Liver (tissue), 3 donors: ENCODE data around the gene CHRM2.

Experiments
- EGR1 ChIP-seq, 2 donors: IDR thresholded peaks; 2 replicates each; pipeline ENCODE4 v1.6.1; 2016 to 2018; ENCODE audit warnings: antibody characterized with exemption in 2 of 2, low read depth in 2 of 2
- GABPA ChIP-seq, 2 donors: IDR thresholded peaks in 1 of 2; conservative IDR thresholded peaks in 1 of 2; 2 replicates each; pipeline ENCODE4 v1.6.1; 2016; ENCODE audit warnings: antibody characterized with exemption in 2 of 2, mild to moderate bottlenecking in 1 of 2, moderate library complexity in 1 of 2
- TAF1 ChIP-seq: conservative IDR thresholded peaks from 2 replicates; pipeline ENCODE4 v1.6.1; 2016; ENCODE audit warnings: antibody characterized with exemption, mild to moderate bottlenecking
- YY1 ChIP-seq: IDR thresholded peaks from 2 replicates; pipeline ENCODE4 v1.6.1; 2016; ENCODE audit warnings: antibody characterized with exemption, mild to moderate bottlenecking
- TF ChIP-seq, protein P1 (sequence below): fragments of 150-350 bp; IDR thresholded peaks from 2 replicates; pipeline ENCODE4 v1.5.1; 2017; ENCODE audit warnings: improper control_type of control experiment, low read depth, low read length; ENCODE audit not compliant: missing input control
- TF ChIP-seq, protein P2 (sequence below): IDR thresholded peaks from 2 replicates; pipeline ENCODE4 v1.6.1; 2016; ENCODE audit warnings: antibody characterized with exemption, mild to moderate bottlenecking
- TF ChIP-seq, protein P3 (sequence below): IDR thresholded peaks from 2 replicates; pipeline ENCODE4 v1.6.1; 2016; ENCODE audit warnings: antibody characterized with exemption
- TF ChIP-seq, protein P4 (sequence below): IDR thresholded peaks from 2 replicates; pipeline ENCODE4 v1.6.1; 2016; ENCODE audit warnings: antibody characterized with exemption
- donor health status: healthy.
- donor health status: healthy.

- TF ChIP-seq, protein P1, sequence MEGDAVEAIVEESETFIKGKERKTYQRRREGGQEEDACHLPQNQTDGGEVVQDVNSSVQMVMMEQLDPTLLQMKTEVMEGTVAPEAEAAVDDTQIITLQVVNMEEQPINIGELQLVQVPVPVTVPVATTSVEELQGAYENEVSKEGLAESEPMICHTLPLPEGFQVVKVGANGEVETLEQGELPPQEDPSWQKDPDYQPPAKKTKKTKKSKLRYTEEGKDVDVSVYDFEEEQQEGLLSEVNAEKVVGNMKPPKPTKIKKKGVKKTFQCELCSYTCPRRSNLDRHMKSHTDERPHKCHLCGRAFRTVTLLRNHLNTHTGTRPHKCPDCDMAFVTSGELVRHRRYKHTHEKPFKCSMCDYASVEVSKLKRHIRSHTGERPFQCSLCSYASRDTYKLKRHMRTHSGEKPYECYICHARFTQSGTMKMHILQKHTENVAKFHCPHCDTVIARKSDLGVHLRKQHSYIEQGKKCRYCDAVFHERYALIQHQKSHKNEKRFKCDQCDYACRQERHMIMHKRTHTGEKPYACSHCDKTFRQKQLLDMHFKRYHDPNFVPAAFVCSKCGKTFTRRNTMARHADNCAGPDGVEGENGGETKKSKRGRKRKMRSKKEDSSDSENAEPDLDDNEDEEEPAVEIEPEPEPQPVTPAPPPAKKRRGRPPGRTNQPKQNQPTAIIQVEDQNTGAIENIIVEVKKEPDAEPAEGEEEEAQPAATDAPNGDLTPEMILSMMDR = no peak
- no peak for TF ChIP-seq TAF1
- no peak for TF ChIP-seq EGR1 (IDR thresholded peaks at IDR 0.05; ENCODE audit: low read depth in 2 of 2)
- TF ChIP-seq, protein P2, sequence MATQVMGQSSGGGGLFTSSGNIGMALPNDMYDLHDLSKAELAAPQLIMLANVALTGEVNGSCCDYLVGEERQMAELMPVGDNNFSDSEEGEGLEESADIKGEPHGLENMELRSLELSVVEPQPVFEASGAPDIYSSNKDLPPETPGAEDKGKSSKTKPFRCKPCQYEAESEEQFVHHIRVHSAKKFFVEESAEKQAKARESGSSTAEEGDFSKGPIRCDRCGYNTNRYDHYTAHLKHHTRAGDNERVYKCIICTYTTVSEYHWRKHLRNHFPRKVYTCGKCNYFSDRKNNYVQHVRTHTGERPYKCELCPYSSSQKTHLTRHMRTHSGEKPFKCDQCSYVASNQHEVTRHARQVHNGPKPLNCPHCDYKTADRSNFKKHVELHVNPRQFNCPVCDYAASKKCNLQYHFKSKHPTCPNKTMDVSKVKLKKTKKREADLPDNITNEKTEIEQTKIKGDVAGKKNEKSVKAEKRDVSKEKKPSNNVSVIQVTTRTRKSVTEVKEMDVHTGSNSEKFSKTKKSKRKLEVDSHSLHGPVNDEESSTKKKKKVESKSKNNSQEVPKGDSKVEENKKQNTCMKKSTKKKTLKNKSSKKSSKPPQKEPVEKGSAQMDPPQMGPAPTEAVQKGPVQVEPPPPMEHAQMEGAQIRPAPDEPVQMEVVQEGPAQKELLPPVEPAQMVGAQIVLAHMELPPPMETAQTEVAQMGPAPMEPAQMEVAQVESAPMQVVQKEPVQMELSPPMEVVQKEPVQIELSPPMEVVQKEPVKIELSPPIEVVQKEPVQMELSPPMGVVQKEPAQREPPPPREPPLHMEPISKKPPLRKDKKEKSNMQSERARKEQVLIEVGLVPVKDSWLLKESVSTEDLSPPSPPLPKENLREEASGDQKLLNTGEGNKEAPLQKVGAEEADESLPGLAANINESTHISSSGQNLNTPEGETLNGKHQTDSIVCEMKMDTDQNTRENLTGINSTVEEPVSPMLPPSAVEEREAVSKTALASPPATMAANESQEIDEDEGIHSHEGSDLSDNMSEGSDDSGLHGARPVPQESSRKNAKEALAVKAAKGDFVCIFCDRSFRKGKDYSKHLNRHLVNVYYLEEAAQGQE = no peak
- TF ChIP-seq, protein P3, sequence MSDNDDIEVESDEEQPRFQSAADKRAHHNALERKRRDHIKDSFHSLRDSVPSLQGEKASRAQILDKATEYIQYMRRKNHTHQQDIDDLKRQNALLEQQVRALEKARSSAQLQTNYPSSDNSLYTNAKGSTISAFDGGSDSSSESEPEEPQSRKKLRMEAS = no peak
- no peak for TF ChIP-seq YY1
- TF ChIP-seq, protein P4, sequence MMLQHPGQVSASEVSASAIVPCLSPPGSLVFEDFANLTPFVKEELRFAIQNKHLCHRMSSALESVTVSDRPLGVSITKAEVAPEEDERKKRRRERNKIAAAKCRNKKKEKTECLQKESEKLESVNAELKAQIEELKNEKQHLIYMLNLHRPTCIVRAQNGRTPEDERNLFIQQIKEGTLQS = no peak
- TF ChIP-seq GABPA (IDR thresholded peaks at IDR 0.05 in 1 of 2, conservative IDR thresholded peaks at IDR 0.05 in 1 of 2) = no peak
Observed at GRCh38 chr7:136925556-136925955, 57.1 kb downstream of the CHRM2 start.
